GM12878 (cell line): ENCODE measurements around the gene RPL7A. TPM values are rescaled to one million over a fixed set of nuclear protein-coding genes. Genes with fewer than 3 reads are reported as not detected.

Experiments used
- ATAC-seq: fragments of 200-7000 bp; cut with Tn5 transposase; 3 replicates; pipeline ENCODE4 v1.9.1; 2020; ENCODE audit warnings: mild to moderate bottlenecking, moderate library complexity
- BruUV-seq: library from RNA; stranded (reverse); fragments of 400-500 nt; replicated peaks from 2 replicates; lab custom pipeline; 2021; lab: Mats Ljungman, UMichigan
- CTCF ChIA-PET: fragments of 300-600 bp; sonication (Branson Sonifier 250); formaldehyde crosslinking; extraction: SDS; loops from one replicate; lab custom pipeline; 2021; ENCODE audit warnings: inconsistent platforms; lab: Yijun Ruan, JAX
- POLR2A ChIA-PET: fragments of 350-600 bp; formaldehyde crosslinking; extraction: SDS; loops from one replicate; lab custom pipeline; 2021; ENCODE audit warnings: inconsistent platforms; lab: Charles Lee
- RAD21 ChIA-PET: fragments of 300-600 bp; sonication (Branson Sonifier 250); formaldehyde crosslinking; loops from one replicate; lab custom pipeline; 2023; ENCODE audit warnings: antibody characterized with exemption; ENCODE audit not compliant: unreplicated experiment; lab: Charles Lee
- SMC1A ChIA-PET: fragments of 300-600 bp; sonication (Branson Sonifier 250); formaldehyde crosslinking; loops from one replicate; lab custom pipeline; 2023; ENCODE audit not compliant: unreplicated experiment, uncharacterized antibody; lab: Charles Lee
- DNase-seq: peaks from one replicate; pipeline ENCODE4 v3.0.0-alpha.2; 2011; ENCODE audit warnings: low read depth, low spot score
- FAIRE-seq: peaks from 3 replicates; lab custom pipeline; 2011; peaks lifted over from hg19 to GRCh38; lab: Jason Lieb, UNC
- H2AFZ ChIP-seq: 2 replicates; pipeline ENCODE4 v1.6.0; 2011; ENCODE audit warnings: low read depth, low read length, control low read depth; ENCODE audit not compliant: control insufficient read depth
- H3K27ac ChIP-seq: 2 replicates; pipeline ENCODE4 v1.5.1; 2011; ENCODE audit warnings: control low read depth; ENCODE audit not compliant: control insufficient read depth, insufficient read depth
- H3K27me3 ChIP-seq, 2 experiments: replicated peaks in 1 of 2; 2 replicates each; pipeline versions ENCODE4 v1.6.0 to v1.6.1; 2011; ENCODE audit warnings: low read length in 1 of 2; ENCODE audit not compliant: control insufficient read depth in 2 of 2, insufficient read depth in 2 of 2
- H3K36me3 ChIP-seq, 2 experiments: 2 replicates each; pipeline ENCODE4 v1.5.1; 2011; ENCODE audit warnings: low read length in 1 of 2; ENCODE audit not compliant: control insufficient read depth in 2 of 2, insufficient read depth in 2 of 2
- H3K4me1 ChIP-seq: 2 replicates; pipeline ENCODE4 v1.6.1; 2011; ENCODE audit warnings: mild to moderate bottlenecking, low read length, moderate library complexity, mixed read lengths; ENCODE audit not compliant: control insufficient read depth, insufficient read depth
- H3K4me2 ChIP-seq: 2 replicates; pipeline ENCODE4 v1.6.0; 2011; ENCODE audit warnings: control low read depth; ENCODE audit not compliant: control insufficient read depth, insufficient read depth
- H3K4me3 ChIP-seq: fragments of 200-600 bp; sonication (generic); 2 replicates; pipeline ENCODE4 v1.5.1; 2016
- H3K79me2 ChIP-seq: 2 replicates; pipeline ENCODE4 v1.6.0; 2011; ENCODE audit warnings: low read length; ENCODE audit not compliant: control insufficient read depth, insufficient read depth
- H3K9ac ChIP-seq: 2 replicates; pipeline ENCODE4 v1.8.0; 2011; ENCODE audit warnings: low read length, control low read depth, mixed read lengths; ENCODE audit not compliant: control insufficient read depth, insufficient read depth
- H3K9me3 ChIP-seq: replicated peaks from 3 replicates; pipeline ENCODE4 v1.5.1; 2011; ENCODE audit warnings: mild to moderate bottlenecking, low read length; ENCODE audit not compliant: control insufficient read depth, insufficient read depth
- H4K20me1 ChIP-seq: 2 replicates; pipeline ENCODE4 v1.6.0; 2011; ENCODE audit not compliant: control insufficient read depth, insufficient read depth
- CHD2 ChIP-seq: IDR thresholded peaks from 2 replicates; pipeline ENCODE4 v1.6.1; 2011; ENCODE audit warnings: low read depth, low read length, improper control_type of control experiment, borderline replicate concordance
- CHD4 ChIP-seq: fragments of 200-600 bp; sonication (generic); IDR thresholded peaks from 2 replicates; pipeline ENCODE4 v1.6.1; 2016; ENCODE audit warnings: mild to moderate bottlenecking
- EGR1 ChIP-seq, 2 experiments: IDR thresholded peaks; 1 replicate in 1 of 2; 2 replicates in 1 of 2; pipeline ENCODE4 v1.6.1; 2011 to 2012; ENCODE audit warnings: low read depth in 2 of 2, low read length in 2 of 2, borderline replicate concordance in 1 of 2, mild to moderate bottlenecking in 1 of 2, moderate library complexity in 1 of 2
- FOS ChIP-seq: IDR thresholded peaks from 3 replicates; pipeline ENCODE4 v1.6.1; 2011; ENCODE audit warnings: borderline replicate concordance; ENCODE audit not compliant: insufficient read length; ENCODE audit errors: extremely low read depth
- FOXK2 ChIP-seq: fragments of 450-650 bp; IDR thresholded peaks from 2 replicates; pipeline ENCODE4 v1.6.1; 2017; ENCODE audit warnings: mild to moderate bottlenecking, moderate library complexity
- NR2C1 ChIP-seq: fragments of 450-650 bp; IDR thresholded peaks from 2 replicates; pipeline ENCODE4 v1.6.1; 2017; ENCODE audit warnings: antibody characterized with exemption, mild to moderate bottlenecking, moderate library complexity
- NR2C2 ChIP-seq: IDR thresholded peaks from 2 replicates; pipeline ENCODE4 v1.6.1; 2011; ENCODE audit warnings: borderline replicate concordance, low read depth; ENCODE audit not compliant: control insufficient read depth, insufficient read length
- PML ChIP-seq: IDR thresholded peaks from 2 replicates; pipeline ENCODE4 v1.6.1; 2012; ENCODE audit warnings: low read length, inconsistent platforms
- POLR2AphosphoS2 ChIP-seq: IDR thresholded peaks from 2 replicates; pipeline ENCODE4 v1.6.1; 2011; ENCODE audit warnings: low read depth, mild to moderate bottlenecking, low read length, improper control_type of control experiment, moderate library complexity
- SMC3 ChIP-seq: IDR thresholded peaks from 2 replicates; pipeline ENCODE4 v1.6.1; 2011; ENCODE audit warnings: low read length, improper control_type of control experiment, borderline replicate concordance
- SRF ChIP-seq, 2 experiments: IDR thresholded peaks; 2 replicates each; pipeline ENCODE4 v1.6.1; 2011; ENCODE audit warnings: low read depth in 2 of 2, low read length in 2 of 2, mild to moderate bottlenecking in 1 of 2, moderate library complexity in 1 of 2
- WGBS: methylation state at CpG from one replicate; pipeline ENCODE4 v1.1.6; 2016; ENCODE audit warnings: low lambda C conversion rate; ENCODE audit not compliant: insufficient replicate concordance, insufficient coverage; ENCODE audit errors: missing lambda C conversion rate; 5-methylcytosine and 5-hydroxymethylcytosine counted together
- in situ Hi-C: fragments of 300-500 bp; cut with MboI; formaldehyde crosslinking; loops from 9 replicates; pipeline ENCODE4 v1.14.3; 2018; ENCODE audit warnings: mixed read lengths
- intact Hi-C: fragments of 100-400 bp; cut with micrococcal nuclease; formaldehyde crosslinking; loops from one replicate; pipeline ENCODE4 v1.14.2; 2022; ENCODE audit not compliant: unreplicated experiment
- polyA plus RNA-seq, 11 experiments: library from polyadenylated mRNA; depleted of rRNA in 4 of 11; unstranded in 6 of 11; stranded (reverse) in 5 of 11; fragments of >200 nt; fragmentation: Nextera tagmentation in 4 of 11; fragmentation: Illumina TruSeq in 1 of 11; extraction: Ambion mirVana in 4 of 11; extraction: Trizol in 1 of 11; gene quantifications; 1 replicate in 1 of 11; 2 replicates in 10 of 11; pipeline versions ENCODE4 v1.2.1 to v1.2.3, GENCODE V29; 2011 to 2016; ENCODE audit warnings: inconsistent platforms in 2 of 11, missing spikeins in 2 of 11, low read depth in 1 of 11
- total RNA-seq, 4 experiments: library from RNA; depleted of rRNA in 3 of 4; stranded (reverse); fragments of >200 nt in 3 of 4; fragmentation: Illumina TruSeq in 1 of 4; extraction: Trizol in 1 of 4; gene quantifications; 2 replicates each; pipeline versions ENCODE4 v1.2.1 to v1.2.3, GENCODE V29; 2013 to 2021
- TF ChIP-seq, protein P1 (sequence below), 3 experiments: IDR thresholded peaks in 2 of 3; conservative IDR thresholded peaks in 1 of 3; 2 replicates each; pipeline ENCODE4 v1.5.1; 2011; ENCODE audit warnings: low read depth in 3 of 3, low read length in 3 of 3, mild to moderate bottlenecking in 3 of 3, control low read depth in 2 of 3, moderate library complexity in 2 of 3, inconsistent platforms in 1 of 3, mixed read lengths in 1 of 3; ENCODE audit not compliant: control insufficient read depth in 2 of 3, insufficient read depth in 1 of 3; ENCODE audit errors: extremely low read depth in 1 of 3
- TF ChIP-seq, protein P2 (sequence below): IDR thresholded peaks from 2 replicates; pipeline ENCODE4 v1.6.1; 2011; ENCODE audit warnings: borderline replicate concordance, low read depth, mild to moderate bottlenecking, moderate library complexity, mixed read lengths, low read length; ENCODE audit not compliant: insufficient read depth; ENCODE audit errors: extremely low read length
- TF ChIP-seq, protein P3 (sequence below): IDR thresholded peaks from 2 replicates; pipeline ENCODE4 v1.6.1; 2011; ENCODE audit warnings: borderline replicate concordance, low read depth, mild to moderate bottlenecking, moderate library complexity, low read length; ENCODE audit not compliant: insufficient read depth, poor library complexity, severe bottlenecking

Gene RPL7A
- total and polyA plus RNA-seq, 10 of the 15 experiments (the other 5 are each of a cell fraction or from before 2014, with no cell fraction given) = 917 to 5,193 (median 3,326) TPM

DNA sequence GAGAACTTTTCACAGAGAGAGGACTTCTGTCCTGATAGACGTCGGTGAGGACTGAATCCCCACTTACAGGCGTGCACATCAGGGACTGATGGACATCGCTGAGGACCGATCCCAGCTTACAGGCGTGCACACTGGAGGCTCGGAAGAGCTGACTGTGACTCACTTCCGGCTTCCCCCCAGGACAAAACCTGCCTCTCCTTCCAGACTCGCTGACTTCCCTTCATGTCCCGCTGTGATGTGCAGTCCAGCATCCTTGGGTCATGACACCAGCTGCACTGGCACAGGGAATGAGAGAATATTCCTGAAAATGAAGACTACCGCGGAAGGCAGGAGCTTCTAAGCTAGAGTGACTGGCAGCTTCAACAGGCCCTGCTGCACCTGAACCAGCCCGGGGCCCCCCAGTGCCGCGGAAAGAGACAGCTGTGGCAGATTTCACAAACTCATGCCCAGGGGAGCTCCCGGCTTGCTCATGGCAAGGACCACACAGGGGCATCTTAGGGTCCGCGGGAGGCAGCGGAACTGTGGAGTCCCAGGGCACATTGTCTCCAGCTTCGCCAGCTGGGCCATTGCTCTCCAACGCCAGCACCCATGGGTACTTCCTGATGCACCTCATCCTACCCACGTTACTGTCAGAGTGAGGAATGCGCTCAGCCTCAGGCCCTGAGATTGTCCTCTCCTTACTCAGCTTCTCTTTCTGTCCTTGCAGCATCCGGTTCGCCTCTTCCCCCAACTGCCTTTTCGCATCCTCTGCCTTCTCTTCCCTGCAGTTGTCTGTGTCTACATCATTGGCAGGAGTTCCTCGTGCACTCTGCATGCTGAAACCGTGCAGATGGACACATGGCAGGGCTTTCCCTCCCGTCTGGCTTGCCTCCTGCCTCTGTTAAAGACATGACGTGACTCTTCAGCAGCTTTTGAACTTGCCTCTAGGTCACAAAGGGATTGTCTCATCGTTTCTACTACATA, 41.5 kb upstream of the RPL7A start (continued):
- TF ChIP-seq, protein P1, sequence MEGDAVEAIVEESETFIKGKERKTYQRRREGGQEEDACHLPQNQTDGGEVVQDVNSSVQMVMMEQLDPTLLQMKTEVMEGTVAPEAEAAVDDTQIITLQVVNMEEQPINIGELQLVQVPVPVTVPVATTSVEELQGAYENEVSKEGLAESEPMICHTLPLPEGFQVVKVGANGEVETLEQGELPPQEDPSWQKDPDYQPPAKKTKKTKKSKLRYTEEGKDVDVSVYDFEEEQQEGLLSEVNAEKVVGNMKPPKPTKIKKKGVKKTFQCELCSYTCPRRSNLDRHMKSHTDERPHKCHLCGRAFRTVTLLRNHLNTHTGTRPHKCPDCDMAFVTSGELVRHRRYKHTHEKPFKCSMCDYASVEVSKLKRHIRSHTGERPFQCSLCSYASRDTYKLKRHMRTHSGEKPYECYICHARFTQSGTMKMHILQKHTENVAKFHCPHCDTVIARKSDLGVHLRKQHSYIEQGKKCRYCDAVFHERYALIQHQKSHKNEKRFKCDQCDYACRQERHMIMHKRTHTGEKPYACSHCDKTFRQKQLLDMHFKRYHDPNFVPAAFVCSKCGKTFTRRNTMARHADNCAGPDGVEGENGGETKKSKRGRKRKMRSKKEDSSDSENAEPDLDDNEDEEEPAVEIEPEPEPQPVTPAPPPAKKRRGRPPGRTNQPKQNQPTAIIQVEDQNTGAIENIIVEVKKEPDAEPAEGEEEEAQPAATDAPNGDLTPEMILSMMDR (IDR thresholded peaks at IDR 0.05 in 2 of 3, conservative IDR thresholded peaks at IDR 0.05 in 1 of 3; ENCODE audit: control insufficient read depth in 2 of 3, extremely low read depth in 1 of 3, insufficient read depth in 1 of 3, low read depth in 3 of 3, low read length in 3 of 3) = no peak
- TF ChIP-seq FOXK2 (no peak), CHD4 (no peak), EGR1 (IDR thresholded peaks at IDR 0.05; ENCODE audit: borderline replicate concordance in 1 of 2, low read depth in 2 of 2, low read length in 2 of 2) (no peak), SMC3 (no peak)
- TF ChIP-seq, protein P2, sequence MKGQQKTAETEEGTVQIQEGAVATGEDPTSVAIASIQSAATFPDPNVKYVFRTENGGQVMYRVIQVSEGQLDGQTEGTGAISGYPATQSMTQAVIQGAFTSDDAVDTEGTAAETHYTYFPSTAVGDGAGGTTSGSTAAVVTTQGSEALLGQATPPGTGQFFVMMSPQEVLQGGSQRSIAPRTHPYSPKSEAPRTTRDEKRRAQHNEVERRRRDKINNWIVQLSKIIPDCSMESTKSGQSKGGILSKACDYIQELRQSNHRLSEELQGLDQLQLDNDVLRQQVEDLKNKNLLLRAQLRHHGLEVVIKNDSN = no peak

DNA sequence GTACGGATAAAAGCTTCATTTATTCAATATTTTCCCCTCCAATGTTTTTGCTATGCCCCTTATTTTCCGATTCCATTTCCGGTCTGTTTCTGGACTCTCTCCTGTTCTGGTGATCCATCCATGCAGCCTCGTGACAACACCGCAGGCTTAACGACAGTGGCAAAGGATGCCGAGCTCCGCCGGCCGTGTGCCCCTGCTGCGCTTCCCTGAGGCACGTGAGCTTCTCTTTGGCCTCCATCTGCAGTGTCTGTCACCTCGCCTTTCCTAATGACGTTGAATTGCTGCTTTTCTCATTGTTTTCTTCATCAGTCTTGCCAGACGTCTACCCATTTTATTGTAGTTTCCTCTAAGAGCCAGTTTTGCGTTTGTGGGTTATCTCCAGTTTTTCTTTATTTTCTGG, 40.7 kb upstream of the RPL7A start:
- Histone ChIP-seq H3K27ac (no peak overlapping the region), H3K27me3 (no peaks in the 10 kb centered on the region), H3K4me2 (no peak overlapping the region), H2AFZ (no peak overlapping the region), H3K9me3 (no peaks in the 10 kb centered on the region; the same call in 2 of the 3 replicates), H3K79me2 (no peaks in the 10 kb centered on the region), H4K20me1 (no peaks in the 10 kb centered on the region), H3K36me3 (no peaks in the 10 kb centered on the region), H3K4me1 (no peaks in the 10 kb centered on the region), H3K4me3 (no peak overlapping the region), H3K9ac (no peak overlapping the region)
- ChIA-PET CTCF (interaction anchor here (0.9 to 1.3 kb wide), 2 partner anchors 67 to 120 kb away, joined by 3 read pairs; no protein-coding TSS in a partner anchor), RAD21 (no interaction called here), POLR2A (no interaction called here), SMC1A (no interaction called here)
- in situ Hi-C loops = no loop called here
- FAIRE-seq = no peak
- 60% methylated on average over 16 of the region's 16 CpGs for WGBS
- no peak for ATAC-seq
- no peak for DNase-seq
- intact Hi-C loops = no loop called here
- BruUV-seq = no TSS peak
- no peak for TF ChIP-seq NR2C1
- no peak for TF ChIP-seq PML
- TF ChIP-seq, protein P3, sequence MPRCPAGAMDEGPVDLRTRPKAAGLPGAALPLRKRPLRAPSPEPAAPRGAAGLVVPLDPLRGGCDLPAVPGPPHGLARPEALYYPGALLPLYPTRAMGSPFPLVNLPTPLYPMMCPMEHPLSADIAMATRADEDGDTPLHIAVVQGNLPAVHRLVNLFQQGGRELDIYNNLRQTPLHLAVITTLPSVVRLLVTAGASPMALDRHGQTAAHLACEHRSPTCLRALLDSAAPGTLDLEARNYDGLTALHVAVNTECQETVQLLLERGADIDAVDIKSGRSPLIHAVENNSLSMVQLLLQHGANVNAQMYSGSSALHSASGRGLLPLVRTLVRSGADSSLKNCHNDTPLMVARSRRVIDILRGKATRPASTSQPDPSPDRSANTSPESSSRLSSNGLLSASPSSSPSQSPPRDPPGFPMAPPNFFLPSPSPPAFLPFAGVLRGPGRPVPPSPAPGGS = no peak
- no peak for TF ChIP-seq FOS
- no peak for TF ChIP-seq SRF (IDR thresholded peaks at IDR 0.05; ENCODE audit: low read depth in 2 of 2, low read length in 2 of 2)
- TF ChIP-seq POLR2AphosphoS2 = no peak
- no peak for TF ChIP-seq CHD2
- no peak for TF ChIP-seq NR2C2
- TF ChIP-seq CHD4 = no peak
